Lower leg skin (tissue), 3 donors: Measurements from ENCODE around the gene ASIC1.

Source experiments
- CTCF ChIP-seq, 3 donors: fragments of 450-650 bp; IDR thresholded peaks; one replicate each; pipeline ENCODE4 v1.5.1; 2016; ENCODE audit warnings: antibody characterized with exemption in 3 of 3, mild to moderate bottlenecking in 3 of 3, moderate library complexity in 2 of 3
- POLR2A ChIP-seq, 2 donors: fragments of 450-650 bp; IDR thresholded peaks; one replicate each; pipeline ENCODE4 v1.6.1; 2016 to 2017; ENCODE audit warnings: antibody characterized with exemption in 2 of 2, mild to moderate bottlenecking in 1 of 2, moderate library complexity in 1 of 2

- TF ChIP-seq CTCF (IDR thresholded peaks at IDR 0.05) (peak in 1 of 3 donors; percentile 78), POLR2A (IDR thresholded peaks at IDR 0.05) (no peak)
Observed at GRCh38 chr12:50039151-50039835, 18.1 kb upstream of the ASIC1 start.
